Sigmoid colon (tissue), 7 donors: ENCODE measurements around the gene ESRRA. TPM values are rescaled to one million over a fixed set of nuclear protein-coding genes. Genes with fewer than 3 reads are reported as not detected.
A peak's percentile ranks its signal among the peaks of the same experiment; 100 is the strongest.

Experiments
- DNase-seq: peaks from one replicate; pipeline ENCODE4 v3.0.0-alpha.2; 2019
- H3K27ac ChIP-seq, 4 donors: fragments of 200-600 bp; sonication (generic); one replicate each; pipeline ENCODE4 v1.5.1; 2016 to 2019; ENCODE audit warnings: mild to moderate bottlenecking in 1 of 4
- H3K27me3 ChIP-seq, 3 donors: fragments of 200-600 bp; sonication (generic); one replicate each; pipeline ENCODE4 v1.5.1; 2019; ENCODE audit warnings: mild to moderate bottlenecking in 1 of 3
- H3K36me3 ChIP-seq, 4 donors: fragments of 200-600 bp; sonication (generic); one replicate each; pipeline ENCODE4 v1.5.1; 2016 to 2019
- H3K4me1 ChIP-seq, 4 donors: fragments of 200-600 bp; sonication (generic); one replicate each; pipeline ENCODE4 v1.5.1; 2017 to 2019
- H3K4me3 ChIP-seq, 4 donors: fragments of 200-600 bp; sonication (generic); one replicate each; pipeline ENCODE4 v1.5.1; 2017 to 2019; ENCODE audit warnings: mild to moderate bottlenecking in 2 of 4, moderate library complexity in 1 of 4
- H3K9me3 ChIP-seq, 4 donors: fragments of 200-600 bp in 3 of 4; sonication (generic) in 3 of 4; one replicate each; pipeline versions ENCODE4 v1.5.1 to v1.6.1; 2013 to 2019
- EP300 ChIP-seq, 4 donors: sonication (generic); formaldehyde crosslinking; IDR thresholded peaks; one replicate each; pipeline ENCODE4 v1.6.1; 2017; ENCODE audit warnings: antibody characterized with exemption in 4 of 4
- POLR2A ChIP-seq, 2 donors: fragments of 450-650 bp; IDR thresholded peaks; one replicate each; pipeline ENCODE4 v1.6.1; 2016; ENCODE audit warnings: antibody characterized with exemption in 2 of 2, mild to moderate bottlenecking in 2 of 2, moderate library complexity in 2 of 2
- POLR2AphosphoS5 ChIP-seq, 4 donors: sonication (generic); formaldehyde crosslinking; IDR thresholded peaks; one replicate each; pipeline ENCODE4 v1.6.1; 2017; ENCODE audit warnings: antibody characterized with exemption in 4 of 4
- WGBS, 2 donors: extraction: QIAGEN DNeasy Blood & Tissue Kit; methylation state at CpG; one replicate each; pipeline ENCODE4 v1.1.7; 2013; 5-methylcytosine and 5-hydroxymethylcytosine counted together
- intact Hi-C: fragments of 100-400 bp; cut with DNase I; formaldehyde crosslinking; loops from one replicate; pipeline ENCODE4 v1.15.1; 2023
- polyA plus RNA-seq, 3 donors: library from polyadenylated mRNA; stranded (reverse); fragments of 200-250 nt; gene quantifications; one replicate each; pipeline ENCODE4 v1.2.3, GENCODE V29; 2013
- total RNA-seq, 4 donors: library from RNA; depleted of rRNA; stranded (reverse); fragments of >200 nt; gene quantifications; one replicate each; pipeline ENCODE4 v1.1.0, GENCODE V29; 2016
- TF ChIP-seq, protein P1 (sequence below), 4 experiments: fragments of 450-650 bp in 3 of 4; fragments of 200-600 bp in 1 of 4; IDR thresholded peaks; one replicate each; pipeline ENCODE4 v1.5.1; 2016 to 2019; ENCODE audit warnings: antibody characterized with exemption in 4 of 4, mild to moderate bottlenecking in 3 of 4, moderate library complexity in 2 of 4
- donor health status: healthy with polysubstance abuse.
- donor health status: Bipolar disorder and iron deficiency.
- donor health status: healthy.

The ESRRA gene
- total and polyA plus RNA-seq, 7 donors: 39.9 to 244 (median 48.7) TPM

DNA sequence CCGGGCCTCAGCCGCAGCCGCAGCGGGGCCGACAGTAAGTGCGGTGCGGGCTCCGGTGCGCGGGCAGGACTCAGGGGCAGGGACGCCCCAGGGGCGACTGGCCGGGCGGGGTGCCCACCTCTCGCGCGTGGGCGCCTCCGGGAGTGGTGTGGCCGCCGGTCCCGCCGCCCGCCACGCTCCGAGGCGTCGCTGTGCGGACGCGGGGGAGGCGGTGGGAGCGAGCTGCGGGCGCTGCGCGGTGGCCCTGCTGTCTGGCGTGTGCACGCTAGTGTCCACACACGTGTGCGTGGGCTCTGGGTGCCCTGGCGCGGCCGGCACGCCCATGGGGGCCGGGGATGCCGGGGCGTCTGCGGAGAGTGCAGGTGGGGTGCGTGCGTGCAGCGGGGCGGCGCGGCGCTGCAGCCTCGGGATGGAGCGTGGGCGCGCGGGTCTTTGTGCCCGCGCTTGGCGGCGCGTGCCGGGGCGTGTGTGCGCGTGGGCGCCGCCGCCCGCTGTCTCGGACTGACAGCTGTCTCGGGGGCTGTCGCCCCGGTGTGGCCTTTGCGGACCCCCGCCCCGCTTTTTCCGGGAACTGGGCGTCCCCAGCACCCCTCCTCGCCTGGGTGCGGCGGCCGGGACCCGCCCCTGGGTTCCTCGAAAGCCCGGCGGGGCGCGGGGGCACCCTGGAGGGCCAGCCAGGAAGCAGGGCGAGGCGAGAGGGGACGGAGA is 13.4 kb upstream of the ESRRA start:
- intact Hi-C loops: no loop called here
- no peaks in the 10 kb centered on the region for H3K9me3 ChIP-seq
- peak overlapping the region in 3 of 4 donors; percentile 15 to 40 (median 36) for H3K4me3 ChIP-seq
- TF ChIP-seq POLR2A (IDR thresholded peaks at IDR 0.05) (no peak), EP300 (IDR thresholded peaks at IDR 0.05) (no peak), POLR2AphosphoS5 (IDR thresholded peaks at IDR 0.05) (no peak)
- TF ChIP-seq, protein P1, sequence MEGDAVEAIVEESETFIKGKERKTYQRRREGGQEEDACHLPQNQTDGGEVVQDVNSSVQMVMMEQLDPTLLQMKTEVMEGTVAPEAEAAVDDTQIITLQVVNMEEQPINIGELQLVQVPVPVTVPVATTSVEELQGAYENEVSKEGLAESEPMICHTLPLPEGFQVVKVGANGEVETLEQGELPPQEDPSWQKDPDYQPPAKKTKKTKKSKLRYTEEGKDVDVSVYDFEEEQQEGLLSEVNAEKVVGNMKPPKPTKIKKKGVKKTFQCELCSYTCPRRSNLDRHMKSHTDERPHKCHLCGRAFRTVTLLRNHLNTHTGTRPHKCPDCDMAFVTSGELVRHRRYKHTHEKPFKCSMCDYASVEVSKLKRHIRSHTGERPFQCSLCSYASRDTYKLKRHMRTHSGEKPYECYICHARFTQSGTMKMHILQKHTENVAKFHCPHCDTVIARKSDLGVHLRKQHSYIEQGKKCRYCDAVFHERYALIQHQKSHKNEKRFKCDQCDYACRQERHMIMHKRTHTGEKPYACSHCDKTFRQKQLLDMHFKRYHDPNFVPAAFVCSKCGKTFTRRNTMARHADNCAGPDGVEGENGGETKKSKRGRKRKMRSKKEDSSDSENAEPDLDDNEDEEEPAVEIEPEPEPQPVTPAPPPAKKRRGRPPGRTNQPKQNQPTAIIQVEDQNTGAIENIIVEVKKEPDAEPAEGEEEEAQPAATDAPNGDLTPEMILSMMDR (IDR thresholded peaks at IDR 0.05): no peak
- peaks cover 0 to 23% (median 18%) of the 10 kb centered on the region in 4 donors for H3K4me1 ChIP-seq
- H3K27me3 ChIP-seq: peaks cover 29 to 77% (median 71%) of the 10 kb centered on the region in 3 donors
- WGBS, 2 donors: 1% methylated on average over 96 of the region's 96 CpGs
- no peaks in the 10 kb centered on the region for H3K36me3 ChIP-seq
- no peak overlapping the region for H3K27ac ChIP-seq
- DNase-seq: no peak

DNA sequence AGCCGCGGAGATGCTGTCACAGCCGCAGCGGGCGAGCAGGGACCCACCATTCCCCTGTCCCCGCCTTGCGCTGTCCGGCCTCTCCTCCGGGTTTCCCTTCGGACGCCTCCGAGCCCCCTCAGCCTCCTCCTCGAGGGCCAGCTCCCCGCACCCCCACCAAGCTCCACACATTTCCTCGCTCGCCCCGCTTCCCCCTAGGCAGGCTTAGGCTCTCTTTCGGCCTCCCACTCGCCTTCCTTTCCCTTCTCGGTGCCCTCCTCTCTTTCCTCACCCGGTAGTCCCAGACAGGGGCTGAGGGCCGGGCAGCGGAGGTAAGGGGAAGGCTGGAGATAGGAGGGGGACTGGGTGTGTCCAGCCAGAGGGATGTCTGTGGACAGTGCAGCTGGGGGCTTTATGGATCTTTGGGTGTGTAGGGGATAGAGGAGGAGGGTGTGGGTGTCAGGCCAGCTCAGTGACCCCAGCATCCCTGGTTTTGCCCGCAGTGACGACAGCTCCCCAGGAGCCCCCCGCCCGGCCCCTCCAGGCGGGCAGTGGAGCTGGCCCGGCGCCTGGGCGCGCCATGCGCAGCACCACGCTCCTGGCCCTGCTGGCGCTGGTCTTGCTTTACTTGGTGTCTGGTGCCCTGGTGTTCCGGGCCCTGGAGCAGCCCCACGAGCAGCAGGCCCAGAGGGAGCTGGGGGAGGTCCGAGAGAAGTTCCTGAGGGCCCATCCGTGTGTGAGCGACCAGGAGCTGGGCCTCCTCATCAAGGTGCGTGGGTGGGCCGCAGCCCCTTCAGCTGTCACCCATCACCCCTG is 12.7 kb upstream of the ESRRA start:
- peaks cover 37 to 85% (median 79%) of the 10 kb centered on the region in 3 donors for H3K27me3 ChIP-seq
- H3K4me1 ChIP-seq: peaks cover 0 to 21% (median 17%) of the 10 kb centered on the region in 4 donors
- WGBS, 2 donors: 24 to 30% methylated on average over 42 of the region's 42 CpGs
- TF ChIP-seq EP300 (IDR thresholded peaks at IDR 0.05) (no peak), POLR2AphosphoS5 (IDR thresholded peaks at IDR 0.05) (no peak), POLR2A (IDR thresholded peaks at IDR 0.05) (no peak)
- TF ChIP-seq, protein P1 (IDR thresholded peaks at IDR 0.05): no peak
- intact Hi-C loops: no loop called here
- no peak for DNase-seq
- no peaks in the 10 kb centered on the region for H3K9me3 ChIP-seq
- H3K36me3 ChIP-seq: no peaks in the 10 kb centered on the region
- H3K4me3 ChIP-seq: peak overlapping the region in 3 of 4 donors; percentile 15 to 40 (median 36)
- no peak overlapping the region for H3K27ac ChIP-seq

- Histone ChIP-seq H3K4me1 (peaks cover 0 to 31% (median 27%) of the 10 kb centered on the region in 4 donors), H3K36me3 (no peaks in the 10 kb centered on the region), H3K27me3 (peaks cover 51 to 100% (median 98%) of the 10 kb centered on the region in 3 donors), H3K27ac (no peak overlapping the region), H3K4me3 (no peak overlapping the region), H3K9me3 (no peaks in the 10 kb centered on the region)
- WGBS, 2 donors: 51 to 71% methylated on average over 3 of the region's 3 CpGs
- DNase-seq: no peak
- no peak for TF ChIP-seq POLR2A (IDR thresholded peaks at IDR 0.05)
- TF ChIP-seq, protein P1 (IDR thresholded peaks at IDR 0.05): no peak
- intact Hi-C loops: no loop called here
These were observed 10.6 kb upstream of the ESRRA start for GRCh38 chr11:64294774-64295173.

DNA sequence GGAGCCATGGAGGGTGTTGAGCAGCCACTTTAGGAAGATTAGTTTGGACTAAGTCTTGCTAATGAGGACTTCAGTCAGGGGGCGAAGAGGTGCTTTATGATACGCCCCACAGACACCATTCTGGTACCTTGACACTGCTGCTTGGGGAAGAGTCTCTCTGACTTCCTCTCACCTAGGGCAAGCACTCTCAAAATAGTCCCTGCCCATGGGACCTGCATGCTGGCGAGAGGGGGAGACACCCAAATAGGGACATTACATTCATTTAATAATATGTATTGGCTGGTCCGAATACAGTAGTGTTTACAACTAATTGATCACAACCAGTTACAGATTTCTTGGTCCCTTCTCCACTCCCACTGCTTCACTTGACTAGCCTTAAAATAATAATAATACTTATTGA is 9.6 kb upstream of the ESRRA start:
- intact Hi-C loops: no loop called here
- peaks cover 60 to 100% (median 98%) of the 10 kb centered on the region in 3 donors for H3K27me3 ChIP-seq

More for the DNA sequence above, 9.6 kb upstream of the ESRRA start:
- H3K9me3 ChIP-seq: no peaks in the 10 kb centered on the region
- WGBS, 2 donors: 83 to 93% methylated on average over 4 of the region's 4 CpGs
- DNase-seq: no peak
- TF ChIP-seq POLR2AphosphoS5 (IDR thresholded peaks at IDR 0.05) (no peak), POLR2A (IDR thresholded peaks at IDR 0.05) (no peak), EP300 (IDR thresholded peaks at IDR 0.05) (no peak)
- TF ChIP-seq, protein P1 (IDR thresholded peaks at IDR 0.05): no peak
- no peak overlapping the region for H3K4me3 ChIP-seq
- H3K27ac ChIP-seq: no peak overlapping the region
- peaks cover 0 to 41% (median 37%) of the 10 kb centered on the region in 4 donors for H3K4me1 ChIP-seq
- no peaks in the 10 kb centered on the region for H3K36me3 ChIP-seq
